Ectodermal cell (in vitro differentiated cells): Measurements from ENCODE around the gene MAN2B2.
"Not testable (repeated sequence)": the region's sequence is repeated elsewhere in the genome, so short reads cannot be mapped to it uniquely, and the experiment has no call there.

Experiments used
- H3K27ac ChIP-seq: 2 replicates; pipeline ENCODE4 v1.7.0; 2013; ENCODE audit warnings: mild to moderate bottlenecking, low read depth, low read length; ENCODE audit not compliant: insufficient read depth, poor library complexity, severe bottlenecking
- H3K27me3 ChIP-seq: 2 replicates; pipeline ENCODE4 v1.7.0; 2013; ENCODE audit warnings: mild to moderate bottlenecking, low read length; ENCODE audit not compliant: insufficient read depth, control insufficient read depth, poor library complexity, severe bottlenecking
- H3K36me3 ChIP-seq: one replicate; pipeline ENCODE4 v1.7.0; 2013; ENCODE audit warnings: low read length; ENCODE audit not compliant: control insufficient read depth, insufficient read depth
- H3K4me1 ChIP-seq: one replicate; pipeline ENCODE4 v1.7.0; 2013; ENCODE audit warnings: low read length; ENCODE audit not compliant: control insufficient read depth, insufficient read depth
- H3K4me3 ChIP-seq: 2 replicates; pipeline ENCODE4 v1.7.0; 2013; ENCODE audit warnings: low read depth, low read length, control low read depth; ENCODE audit not compliant: insufficient read depth
- H3K9me3 ChIP-seq: 2 replicates; pipeline ENCODE4 v1.7.0; 2013; ENCODE audit warnings: mild to moderate bottlenecking, low read length, moderate library complexity; ENCODE audit not compliant: control insufficient read depth
- WGBS, 2 experiments: methylation state at CpG; one replicate each; pipeline ENCODE4 v1.1.7; 2013; ENCODE audit warnings: missing lambda C conversion rate in 2 of 2; 5-methylcytosine and 5-hydroxymethylcytosine counted together

The MAN2B2 gene

DNA sequence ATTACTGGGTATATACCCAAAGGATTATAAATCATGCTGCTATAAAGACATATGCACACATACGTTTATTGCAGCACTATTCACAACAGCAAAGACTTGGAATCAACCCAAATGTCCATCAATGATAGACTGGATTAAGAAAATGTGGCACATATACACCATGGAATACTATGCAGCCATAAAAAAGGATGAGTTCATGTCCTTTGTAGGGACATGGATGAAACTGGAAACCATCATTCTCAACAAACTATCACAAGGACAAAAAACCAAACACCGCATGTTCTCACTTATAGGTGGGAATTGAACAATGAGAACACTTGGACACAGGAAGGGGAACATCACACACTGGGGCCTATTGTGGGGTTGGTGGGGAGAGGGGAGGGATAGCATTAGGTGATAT lies 80.3 kb downstream of the MAN2B2 start:
- not testable (repeated sequence) for H3K4me1 ChIP-seq, H3K4me3 ChIP-seq, H3K27ac ChIP-seq, H3K9me3 ChIP-seq, H3K36me3 ChIP-seq
- peaks cover 27% of the 10 kb centered on the region for H3K27me3 ChIP-seq
- WGBS, 2 experiments, result 83 to 86% methylated on average over 1 of the region's 2 CpGs

DNA sequence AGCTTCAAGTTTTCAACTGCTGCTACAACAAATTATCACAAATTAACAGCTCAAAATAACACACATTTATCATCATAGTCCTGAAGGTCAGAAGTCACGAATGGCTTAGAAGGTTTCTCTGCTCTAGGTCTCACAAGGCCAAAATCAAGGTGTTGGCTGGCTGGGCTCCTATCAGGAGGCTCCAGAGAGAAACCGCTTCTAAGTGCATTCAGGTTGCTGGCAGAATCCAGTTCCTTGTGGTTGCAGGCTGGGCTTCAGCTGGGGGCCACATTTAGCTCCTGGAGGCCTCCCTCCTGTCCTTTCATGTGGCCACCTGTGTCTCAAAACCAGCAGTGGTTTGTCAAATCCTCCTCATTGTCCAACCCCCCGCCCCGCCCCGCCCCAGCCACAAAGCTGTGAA lies 80.9 kb downstream of the MAN2B2 start:
- Histone ChIP-seq H3K4me1 (no peaks in the 10 kb centered on the region), H3K36me3 (no peaks in the 10 kb centered on the region), H3K27me3 (peaks cover 32% of the 10 kb centered on the region), H3K4me3 (no peak overlapping the region), H3K9me3 (no peaks in the 10 kb centered on the region), H3K27ac (no peak overlapping the region)
- WGBS, 2 experiments, result 89% methylated on average over 5 of the region's 5 CpGs

DNA sequence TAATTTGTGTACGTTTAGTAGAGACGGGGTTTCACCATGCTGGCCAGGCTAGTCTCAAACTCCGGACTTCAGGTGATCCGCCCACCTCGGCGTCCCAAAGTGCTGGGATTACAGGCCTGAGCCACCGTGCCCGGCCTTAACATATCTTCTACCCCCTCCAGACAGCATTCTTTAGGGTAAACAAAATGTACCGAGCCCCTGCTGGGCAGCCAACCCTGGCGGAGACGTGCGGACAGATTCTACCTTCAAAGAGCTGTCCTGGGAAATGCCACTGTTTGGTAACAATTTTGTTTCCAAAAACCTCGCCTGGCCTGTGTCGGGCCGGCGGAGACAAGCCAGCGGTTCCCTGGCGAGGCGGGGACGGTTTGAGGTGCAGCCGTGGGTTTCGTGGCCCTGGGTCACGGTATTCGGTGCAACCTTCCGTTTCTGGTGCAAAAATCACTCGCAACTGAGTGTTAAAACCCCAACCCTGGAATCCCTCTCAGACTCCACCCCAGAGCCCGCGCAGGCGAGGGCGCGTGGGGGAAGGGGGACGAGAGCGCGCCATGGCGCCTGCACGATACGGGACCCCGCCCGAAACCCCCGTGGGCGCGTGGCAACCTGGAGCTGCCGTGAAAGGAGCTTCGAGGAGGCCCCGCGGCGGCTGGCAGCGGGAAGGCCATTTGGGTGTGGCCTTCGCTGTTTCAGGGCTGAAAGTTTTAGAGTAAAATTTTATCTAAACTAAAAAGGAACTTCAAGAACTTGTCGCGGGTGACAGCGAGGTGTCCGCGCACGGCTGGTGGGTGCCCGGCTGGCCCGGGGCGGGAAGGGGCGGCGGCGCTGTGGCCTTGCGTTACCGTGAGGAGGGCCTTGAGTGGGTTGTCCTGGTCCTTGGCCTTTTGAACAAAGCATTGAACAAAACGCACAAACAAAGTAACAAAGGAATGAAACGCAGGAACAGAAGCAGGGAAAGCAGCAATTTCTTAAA lies 82.5 kb downstream of the MAN2B2 start:
- Histone ChIP-seq H3K27me3 (peaks cover 48% of the 10 kb centered on the region), H3K27ac (no peak overlapping the region), H3K4me1 (no peaks in the 10 kb centered on the region), H3K9me3 (no peaks in the 10 kb centered on the region), H3K36me3 (no peaks in the 10 kb centered on the region), H3K4me3 (no peak overlapping the region)
- 91% methylated on average over 65 of the region's 65 CpGs for WGBS, 2 experiments

DNA sequence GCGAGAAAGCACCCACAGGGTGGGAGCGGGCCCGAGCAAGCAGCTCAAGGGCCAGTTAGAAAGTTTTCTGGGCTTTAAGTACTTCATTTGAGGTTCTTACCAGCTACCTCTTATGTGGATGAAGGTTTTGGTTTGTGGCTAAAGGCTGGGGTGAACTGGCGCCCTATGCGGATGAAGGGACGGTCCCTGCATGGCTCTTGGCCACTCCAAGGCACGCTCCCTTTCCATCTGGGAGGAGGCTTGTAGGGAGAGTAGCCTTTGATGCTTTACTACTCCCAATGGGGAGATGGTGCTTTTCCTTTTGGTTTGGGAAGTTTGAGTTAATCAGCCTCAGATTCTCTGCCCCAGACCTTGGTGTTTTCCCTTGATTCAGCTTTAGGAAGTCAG lies 83.2 kb downstream of the MAN2B2 start:
- no peaks in the 10 kb centered on the region for H3K9me3 ChIP-seq
- no peak overlapping the region for H3K27ac ChIP-seq
- no peaks in the 10 kb centered on the region for H3K36me3 ChIP-seq
- H3K27me3 ChIP-seq, result peaks cover 55% of the 10 kb centered on the region
- WGBS, 2 experiments, result 89 to 92% methylated on average over 7 of the region's 7 CpGs
- no peaks in the 10 kb centered on the region for H3K4me1 ChIP-seq
- H3K4me3 ChIP-seq, result no peak overlapping the region

DNA sequence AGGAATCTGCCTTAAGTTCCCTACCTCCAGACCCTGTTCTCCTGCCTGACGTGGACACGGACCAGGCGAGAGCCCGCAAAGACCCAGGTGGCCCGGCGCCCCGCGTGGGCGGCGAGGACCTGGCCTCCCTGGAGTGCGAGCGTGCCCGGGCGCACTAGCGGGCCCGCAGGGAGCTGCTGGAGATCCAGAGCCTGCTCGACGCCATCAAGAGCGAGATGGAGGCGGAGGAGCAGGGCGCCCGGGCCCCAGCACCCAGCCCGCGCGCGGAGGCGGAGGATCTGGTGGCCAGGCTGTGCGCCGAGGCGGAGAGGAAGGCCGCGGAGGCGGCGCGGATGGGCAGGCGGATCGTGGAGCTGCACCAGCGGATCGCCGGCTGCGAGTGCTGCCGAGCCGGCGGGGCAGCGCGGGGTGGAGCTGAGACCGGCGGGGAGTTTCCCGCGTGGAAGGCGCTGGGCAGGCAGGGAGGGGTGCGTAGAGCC lies 83.6 kb downstream of the MAN2B2 start:
- no peaks in the 10 kb centered on the region for H3K9me3 ChIP-seq
- no peaks in the 10 kb centered on the region for H3K4me1 ChIP-seq
- H3K36me3 ChIP-seq, result no peaks in the 10 kb centered on the region
- no peak overlapping the region for H3K4me3 ChIP-seq
- peaks cover 59% of the 10 kb centered on the region for H3K27me3 ChIP-seq
- no peak overlapping the region for H3K27ac ChIP-seq
- WGBS, 2 experiments, result 36 to 40% methylated on average over 51 to 52 of the region's 52 CpGs

DNA sequence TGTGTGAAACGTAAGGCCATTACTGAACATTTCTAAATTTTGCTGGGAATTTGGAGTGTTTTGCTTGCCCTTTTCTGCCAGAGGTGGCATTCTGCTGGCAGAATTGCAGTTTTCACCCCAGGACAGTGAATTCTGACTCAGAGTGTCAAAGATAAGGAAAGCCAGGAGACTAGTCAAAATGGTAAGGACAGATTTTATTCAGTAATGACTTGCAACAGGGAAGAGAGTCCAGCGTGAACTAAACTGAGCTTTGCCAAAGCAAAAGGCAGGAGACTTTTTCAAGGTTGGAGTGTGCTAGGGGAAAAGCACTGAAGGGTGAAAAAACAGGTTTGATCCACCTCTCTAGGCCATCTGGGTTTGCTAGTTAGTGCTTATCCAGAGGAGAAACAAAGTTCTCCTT lies 84.9 kb downstream of the MAN2B2 start:
- no peaks in the 10 kb centered on the region for H3K4me1 ChIP-seq
- no peak overlapping the region for H3K27ac ChIP-seq
- H3K27me3 ChIP-seq, result peaks cover 72% of the 10 kb centered on the region
- 92 to 96% methylated on average over 2 of the region's 2 CpGs for WGBS, 2 experiments
- no peaks in the 10 kb centered on the region for H3K9me3 ChIP-seq
- no peaks in the 10 kb centered on the region for H3K36me3 ChIP-seq
- H3K4me3 ChIP-seq, result no peak overlapping the region

DNA sequence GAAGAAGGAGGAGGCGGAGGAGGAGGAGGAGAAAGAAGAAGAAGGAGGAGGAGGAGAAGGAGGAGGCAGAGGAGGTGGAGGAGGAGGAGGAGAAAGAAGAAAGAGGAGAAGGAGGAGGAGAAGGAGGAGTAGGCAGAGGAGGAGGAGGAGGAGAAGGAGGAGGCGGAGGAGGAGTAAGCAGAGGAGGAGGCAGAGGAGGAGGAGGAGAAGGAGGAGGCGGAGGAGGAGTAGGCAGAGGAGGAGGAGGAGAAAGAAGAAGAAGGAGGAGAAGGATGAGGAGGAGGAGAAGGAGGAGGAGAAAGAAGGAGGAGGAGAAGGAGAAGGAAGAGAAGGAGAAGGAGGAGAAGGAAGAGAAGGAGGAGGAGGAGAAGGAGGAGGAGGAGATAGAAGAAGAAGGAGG lies 85.4 kb downstream of the MAN2B2 start:
- no peak overlapping the region for H3K27ac ChIP-seq
- 87 to 91% methylated on average over 3 of the region's 3 CpGs for WGBS, 2 experiments
- H3K27me3 ChIP-seq, result peaks cover 77% of the 10 kb centered on the region
- H3K9me3 ChIP-seq, result no peaks in the 10 kb centered on the region
- no peaks in the 10 kb centered on the region for H3K4me1 ChIP-seq
- H3K36me3 ChIP-seq, result no peaks in the 10 kb centered on the region
- H3K4me3 ChIP-seq, result no peak overlapping the region

DNA sequence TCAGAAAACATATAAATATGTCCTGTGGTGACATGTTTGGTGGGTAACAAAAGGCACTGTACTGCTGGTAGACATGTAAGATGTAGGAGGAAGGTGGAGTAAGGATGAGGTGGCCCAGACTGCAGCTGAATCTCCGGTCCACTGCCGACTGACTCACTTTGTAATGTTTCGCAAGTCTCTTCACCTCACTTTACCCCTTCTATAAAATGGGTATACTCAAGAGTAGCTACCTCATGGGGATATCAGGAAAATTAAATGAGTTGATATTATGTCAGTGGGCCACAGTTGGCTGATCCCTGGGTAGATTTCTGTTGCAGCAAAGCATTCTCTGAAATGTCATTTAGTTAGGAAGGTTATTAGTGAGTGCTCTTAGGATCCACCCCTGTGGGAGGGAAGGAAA lies 87.6 kb downstream of the MAN2B2 start:
- WGBS, 2 experiments, result 81 to 100% methylated on average over 2 to 3 of the region's 3 CpGs
- no peaks in the 10 kb centered on the region for H3K36me3 ChIP-seq
- no peaks in the 10 kb centered on the region for H3K9me3 ChIP-seq
- H3K4me1 ChIP-seq, result no peaks in the 10 kb centered on the region
- H3K27me3 ChIP-seq, result peaks cover 77% of the 10 kb centered on the region
- no peak overlapping the region for H3K4me3 ChIP-seq
- H3K27ac ChIP-seq, result no peak overlapping the region

DNA sequence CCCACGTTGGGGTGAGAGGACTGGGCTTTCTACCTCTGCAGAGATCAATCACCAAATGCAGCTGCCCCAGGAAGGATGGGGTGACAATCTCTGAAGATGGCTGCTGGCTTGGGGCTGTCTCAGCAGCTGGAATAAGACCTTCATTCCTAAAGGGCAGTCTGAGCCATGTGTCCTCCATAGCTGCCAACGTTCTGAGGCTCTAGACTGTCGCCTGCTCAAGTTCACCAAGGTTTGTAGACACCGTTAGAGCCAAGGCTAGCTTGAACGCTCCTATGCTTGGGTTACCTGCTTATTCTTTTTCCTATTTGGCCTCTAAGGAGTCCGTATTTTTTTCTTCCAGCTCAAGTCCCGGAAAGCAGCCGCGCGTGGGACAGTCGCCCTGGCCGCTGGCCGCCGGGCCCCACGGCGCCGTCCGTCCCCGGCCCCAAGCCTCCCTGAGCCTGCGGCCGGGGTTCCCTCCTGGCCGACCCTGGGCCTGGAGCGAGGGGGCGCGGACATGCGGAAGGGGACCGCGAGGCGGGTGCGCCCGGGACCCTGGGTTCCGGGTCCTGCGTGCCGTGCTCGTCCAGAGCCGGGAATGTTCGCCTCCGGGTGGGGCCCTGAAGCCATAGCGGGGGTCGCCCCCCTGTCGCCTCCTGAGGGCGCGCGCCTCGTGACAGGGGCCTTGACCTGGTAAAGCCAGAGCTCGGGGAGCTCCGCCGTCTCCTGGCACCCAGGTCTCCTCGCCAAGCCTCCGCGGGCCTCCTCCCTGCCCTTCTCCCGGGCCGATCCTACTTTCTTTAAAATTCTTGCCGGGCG lies 88.8 kb downstream of the MAN2B2 start:
- no peaks in the 10 kb centered on the region for H3K36me3 ChIP-seq
- H3K4me1 ChIP-seq, result no peaks in the 10 kb centered on the region
- no peak overlapping the region for H3K27ac ChIP-seq
- no peaks in the 10 kb centered on the region for H3K9me3 ChIP-seq
- H3K4me3 ChIP-seq, result no peak overlapping the region
- 73 to 77% methylated on average over 55 of the region's 55 CpGs for WGBS, 2 experiments
- peaks cover 65% of the 10 kb centered on the region for H3K27me3 ChIP-seq

DNA sequence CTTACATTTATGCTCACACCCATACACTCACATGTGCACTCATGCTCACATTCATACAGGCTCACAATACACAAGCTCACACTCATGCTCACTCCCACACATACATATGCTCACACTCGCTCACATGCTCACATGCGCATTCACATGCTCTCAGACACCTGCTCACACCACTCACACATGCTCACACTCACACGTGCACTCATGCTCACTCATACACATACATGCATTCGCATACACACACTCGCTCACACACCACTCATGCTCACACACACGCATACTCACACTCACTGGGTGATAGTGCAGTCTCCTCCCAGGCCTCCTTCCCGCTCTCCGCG lies 90.3 kb downstream of the MAN2B2 start:
- no peaks in the 10 kb centered on the region for H3K9me3 ChIP-seq
- no peaks in the 10 kb centered on the region for H3K36me3 ChIP-seq
- H3K27ac ChIP-seq, result no peak overlapping the region
- WGBS, 2 experiments, result 97 to 98% methylated on average over 9 of the region's 9 CpGs
- H3K4me1 ChIP-seq, result no peaks in the 10 kb centered on the region
- H3K27me3 ChIP-seq, result peaks cover 50% of the 10 kb centered on the region
- H3K4me3 ChIP-seq, result no peak overlapping the region
